GM12878 (cell line): Measurements from ENCODE around the gene ZNF616. TPM values are rescaled to one million over a fixed set of nuclear protein-coding genes. Genes with fewer than 3 reads are reported as not detected.

Experiments
- ATAC-seq: fragments of 200-7000 bp; cut with Tn5 transposase; 3 replicates; pipeline ENCODE4 v1.9.1; 2020; ENCODE audit warnings: mild to moderate bottlenecking, moderate library complexity
- BruUV-seq: library from RNA; stranded (reverse); fragments of 400-500 nt; replicated peaks from 2 replicates; lab custom pipeline; 2021; lab: Mats Ljungman, UMichigan
- CTCF ChIA-PET: fragments of 300-600 bp; sonication (Branson Sonifier 250); formaldehyde crosslinking; extraction: SDS; loops from one replicate; lab custom pipeline; 2021; ENCODE audit warnings: inconsistent platforms; lab: Yijun Ruan, JAX
- POLR2A ChIA-PET: fragments of 350-600 bp; formaldehyde crosslinking; extraction: SDS; loops from one replicate; lab custom pipeline; 2021; ENCODE audit warnings: inconsistent platforms; lab: Charles Lee
- RAD21 ChIA-PET: fragments of 300-600 bp; sonication (Branson Sonifier 250); formaldehyde crosslinking; loops from one replicate; lab custom pipeline; 2023; ENCODE audit warnings: antibody characterized with exemption; ENCODE audit not compliant: unreplicated experiment; lab: Charles Lee
- SMC1A ChIA-PET: fragments of 300-600 bp; sonication (Branson Sonifier 250); formaldehyde crosslinking; loops from one replicate; lab custom pipeline; 2023; ENCODE audit not compliant: unreplicated experiment, uncharacterized antibody; lab: Charles Lee
- DNase-seq: peaks from one replicate; pipeline ENCODE4 v3.0.0-alpha.2; 2011; ENCODE audit warnings: low read depth, low spot score
- FAIRE-seq: peaks from 3 replicates; lab custom pipeline; 2011; peaks lifted over from hg19 to GRCh38; lab: Jason Lieb, UNC
- H2AFZ ChIP-seq: 2 replicates; pipeline ENCODE4 v1.6.0; 2011; ENCODE audit warnings: low read depth, low read length, control low read depth; ENCODE audit not compliant: control insufficient read depth
- H3K27ac ChIP-seq: 2 replicates; pipeline ENCODE4 v1.5.1; 2011; ENCODE audit warnings: control low read depth; ENCODE audit not compliant: control insufficient read depth, insufficient read depth
- H3K27me3 ChIP-seq, 2 experiments: replicated peaks in 1 of 2; 2 replicates each; pipeline versions ENCODE4 v1.6.0 to v1.6.1; 2011; ENCODE audit warnings: low read length in 1 of 2; ENCODE audit not compliant: control insufficient read depth in 2 of 2, insufficient read depth in 2 of 2
- H3K36me3 ChIP-seq, 2 experiments: 2 replicates each; pipeline ENCODE4 v1.5.1; 2011; ENCODE audit warnings: low read length in 1 of 2; ENCODE audit not compliant: control insufficient read depth in 2 of 2, insufficient read depth in 2 of 2
- H3K4me1 ChIP-seq: 2 replicates; pipeline ENCODE4 v1.6.1; 2011; ENCODE audit warnings: mild to moderate bottlenecking, low read length, moderate library complexity, mixed read lengths; ENCODE audit not compliant: control insufficient read depth, insufficient read depth
- H3K4me2 ChIP-seq: 2 replicates; pipeline ENCODE4 v1.6.0; 2011; ENCODE audit warnings: control low read depth; ENCODE audit not compliant: control insufficient read depth, insufficient read depth
- H3K4me3 ChIP-seq: fragments of 200-600 bp; sonication (generic); 2 replicates; pipeline ENCODE4 v1.5.1; 2016
- H3K79me2 ChIP-seq: 2 replicates; pipeline ENCODE4 v1.6.0; 2011; ENCODE audit warnings: low read length; ENCODE audit not compliant: control insufficient read depth, insufficient read depth
- H3K9ac ChIP-seq: 2 replicates; pipeline ENCODE4 v1.8.0; 2011; ENCODE audit warnings: low read length, control low read depth, mixed read lengths; ENCODE audit not compliant: control insufficient read depth, insufficient read depth
- H3K9me3 ChIP-seq: replicated peaks from 3 replicates; pipeline ENCODE4 v1.5.1; 2011; ENCODE audit warnings: mild to moderate bottlenecking, low read length; ENCODE audit not compliant: control insufficient read depth, insufficient read depth
- H4K20me1 ChIP-seq: 2 replicates; pipeline ENCODE4 v1.6.0; 2011; ENCODE audit not compliant: control insufficient read depth, insufficient read depth
- EP300 ChIP-seq, 2 experiments: fragments of 150-350 bp in 1 of 2; IDR thresholded peaks; 2 replicates each; pipeline ENCODE4 v1.6.1; 2011 to 2012; ENCODE audit warnings: low read depth in 2 of 2, low read length in 2 of 2, borderline replicate concordance in 1 of 2, improper control_type of control experiment in 1 of 2, inconsistent platforms in 1 of 2; ENCODE audit not compliant: control insufficient read depth in 1 of 2
- FOXK2 ChIP-seq: fragments of 450-650 bp; IDR thresholded peaks from 2 replicates; pipeline ENCODE4 v1.6.1; 2017; ENCODE audit warnings: mild to moderate bottlenecking, moderate library complexity
- GABPA ChIP-seq: IDR thresholded peaks from 2 replicates; pipeline ENCODE4 v1.6.1; 2014; ENCODE audit warnings: antibody characterized with exemption, low read depth, mild to moderate bottlenecking, inconsistent platforms
- MEF2B ChIP-seq: fragments of 450-650 bp; IDR thresholded peaks from 2 replicates; pipeline ENCODE4 v1.6.1; 2018; ENCODE audit warnings: mild to moderate bottlenecking, moderate library complexity; ENCODE audit not compliant: partially characterized antibody, poor library complexity, severe bottlenecking
- NFIC ChIP-seq: IDR thresholded peaks from 2 replicates; pipeline ENCODE4 v1.6.1; 2012; ENCODE audit warnings: low read depth, mild to moderate bottlenecking, inconsistent platforms, low read length, moderate library complexity
- POLR2AphosphoS5 ChIP-seq: IDR thresholded peaks from 2 replicates; pipeline ENCODE4 v1.6.1; 2011; ENCODE audit warnings: mild to moderate bottlenecking, low read length, inconsistent platforms
- RB1 ChIP-seq: fragments of 450-650 bp; formaldehyde crosslinking; IDR thresholded peaks from 2 replicates; pipeline ENCODE4 v1.6.1; 2017; ENCODE audit warnings: mild to moderate bottlenecking, borderline replicate concordance
- RUNX3 ChIP-seq: IDR thresholded peaks from 2 replicates; pipeline ENCODE4 v1.6.1; 2012; ENCODE audit warnings: low read length, inconsistent platforms
- SIX5 ChIP-seq: IDR thresholded peaks from 2 replicates; pipeline ENCODE4 v1.6.1; 2011; ENCODE audit warnings: mild to moderate bottlenecking, low read depth, low read length, moderate library complexity; ENCODE audit not compliant: severe bottlenecking
- SMAD5 ChIP-seq: IDR thresholded peaks from 2 replicates; pipeline ENCODE4 v1.6.1; 2016; ENCODE audit warnings: antibody characterized with exemption, low read depth
- SMC3 ChIP-seq: IDR thresholded peaks from 2 replicates; pipeline ENCODE4 v1.6.1; 2011; ENCODE audit warnings: low read length, improper control_type of control experiment, borderline replicate concordance
- TCF12 ChIP-seq: IDR thresholded peaks from 2 replicates; pipeline ENCODE4 v1.6.1; 2011; ENCODE audit warnings: low read depth, mild to moderate bottlenecking, low read length
- WRNIP1 ChIP-seq: IDR thresholded peaks from 2 replicates; pipeline ENCODE4 v1.6.1; 2011; ENCODE audit warnings: low read depth, low read length, improper control_type of control experiment, borderline replicate concordance
- ZNF207 ChIP-seq: fragments of 450-650 bp; IDR thresholded peaks from 2 replicates; pipeline ENCODE4 v1.6.1; 2014; ENCODE audit warnings: antibody characterized with exemption, mild to moderate bottlenecking, borderline replicate concordance
- ZNF384 ChIP-seq: IDR thresholded peaks from 2 replicates; pipeline ENCODE4 v1.6.1; 2012; ENCODE audit warnings: low read depth, mild to moderate bottlenecking, low read length, improper control_type of control experiment, borderline replicate concordance
- WGBS: methylation state at CpG from one replicate; pipeline ENCODE4 v1.1.6; 2016; ENCODE audit warnings: low lambda C conversion rate; ENCODE audit not compliant: insufficient replicate concordance, insufficient coverage; ENCODE audit errors: missing lambda C conversion rate; 5-methylcytosine and 5-hydroxymethylcytosine counted together
- in situ Hi-C: fragments of 300-500 bp; cut with MboI; formaldehyde crosslinking; loops from 9 replicates; pipeline ENCODE4 v1.14.3; 2018; ENCODE audit warnings: mixed read lengths
- intact Hi-C: fragments of 100-400 bp; cut with micrococcal nuclease; formaldehyde crosslinking; loops from one replicate; pipeline ENCODE4 v1.14.2; 2022; ENCODE audit not compliant: unreplicated experiment
- polyA plus RNA-seq, 11 experiments: library from polyadenylated mRNA; depleted of rRNA in 4 of 11; unstranded in 6 of 11; stranded (reverse) in 5 of 11; fragments of >200 nt; fragmentation: Nextera tagmentation in 4 of 11; fragmentation: Illumina TruSeq in 1 of 11; extraction: Ambion mirVana in 4 of 11; extraction: Trizol in 1 of 11; gene quantifications; 1 replicate in 1 of 11; 2 replicates in 10 of 11; pipeline versions ENCODE4 v1.2.1 to v1.2.3, GENCODE V29; 2011 to 2016; ENCODE audit warnings: inconsistent platforms in 2 of 11, missing spikeins in 2 of 11, low read depth in 1 of 11
- total RNA-seq, 4 experiments: library from RNA; depleted of rRNA in 3 of 4; stranded (reverse); fragments of >200 nt in 3 of 4; fragmentation: Illumina TruSeq in 1 of 4; extraction: Trizol in 1 of 4; gene quantifications; 2 replicates each; pipeline versions ENCODE4 v1.2.1 to v1.2.3, GENCODE V29; 2013 to 2021
- TF ChIP-seq, protein P1 (sequence below): fragments of 450-650 bp; formaldehyde crosslinking; IDR thresholded peaks from 2 replicates; pipeline ENCODE4 v1.5.0; 2022; ENCODE audit warnings: mild to moderate bottlenecking, missing genetic modification characterization

ZNF616 gene
- total and polyA plus RNA-seq, 10 of the 15 experiments (the other 5 are each of a cell fraction or from before 2014, with no cell fraction given): 1.1 to 5.9 (median 3.8) TPM

DNA sequence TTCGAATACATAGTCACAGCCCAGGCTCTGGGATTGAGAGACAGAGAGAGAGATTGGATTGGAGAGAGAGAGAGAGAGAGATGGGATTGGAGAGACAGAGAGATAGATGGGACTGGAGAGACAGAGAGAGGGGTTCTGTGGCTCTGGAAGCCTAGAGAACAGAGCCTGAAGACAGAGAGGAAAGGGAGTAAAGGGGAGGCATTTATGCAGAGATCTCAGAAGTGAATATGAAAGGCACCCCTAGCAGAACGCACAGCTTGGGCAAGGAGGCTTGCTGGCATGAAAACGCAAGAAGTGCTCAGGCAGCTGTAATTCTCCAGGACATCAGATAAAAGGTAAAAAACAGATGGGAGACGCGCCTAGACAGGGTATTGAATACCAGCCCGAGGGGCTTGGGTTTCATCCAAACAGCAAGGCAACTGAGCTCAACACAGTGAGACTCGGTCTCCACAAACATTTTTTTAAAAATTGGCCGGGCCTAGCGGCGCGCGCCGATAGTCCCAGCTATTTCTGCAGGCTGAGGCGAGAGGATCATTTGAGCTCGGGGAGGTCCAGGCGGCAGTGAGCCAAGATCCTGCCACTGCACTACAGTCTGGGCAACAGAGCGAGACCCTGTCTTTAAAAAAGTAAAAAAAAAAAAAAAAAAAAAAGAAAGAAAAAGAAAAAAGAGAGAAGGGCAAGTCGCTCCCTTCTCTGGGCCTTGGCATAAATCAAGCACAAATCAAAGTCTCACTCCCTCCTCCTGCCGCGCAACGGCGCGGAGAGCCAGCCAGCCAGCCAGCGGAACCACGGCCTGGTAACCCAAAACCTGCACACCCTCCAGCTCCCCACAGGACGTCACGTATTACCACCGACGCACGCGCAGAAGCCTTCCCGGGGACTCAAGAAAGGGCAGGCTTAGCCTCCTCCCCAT lies 49.3 kb upstream of the ZNF616 start:
- DNase-seq (no peak), FAIRE-seq (no peak), ATAC-seq (peak; percentile 6; the same call in 2 of the 3 replicates)
- in situ Hi-C loops: no loop called here
- Histone ChIP-seq H3K27ac (peak overlapping the region; percentile 56), H3K4me1 (no peaks in the 10 kb centered on the region; the same call in 1 of the 2 replicates), H4K20me1 (peaks cover under 1% of the 10 kb centered on the region), H3K36me3 (peaks cover 0 to 8% of the 10 kb centered on the region in 2 experiments; a peak in 2 of 4 replicates), H3K4me2 (peak overlapping the region; percentile 75), H3K9ac (peak overlapping the region; percentile 74), H3K27me3 (no peaks in the 10 kb centered on the region), H2AFZ (peak overlapping the region; percentile 2), H3K9me3 (no peaks in the 10 kb centered on the region), H3K4me3 (peak overlapping the region; percentile 75), H3K79me2 (peaks cover 43% of the 10 kb centered on the region)
- BruUV-seq: TSS peak; percentile 97
- POLR2A ChIA-PET: interaction anchor here (0.5 to 1.5 kb wide), 11 partner anchors 11 to 618 kb away, joined by 3 to 10 read pairs (median 5); partner anchors contain the start of genes ZNF175, ZNF616 and ZNF836
- RAD21 ChIA-PET: interaction anchor here (0.6 to 1.8 kb wide), 10 partner anchors 11 to 593 kb away, joined by 3 to 8 read pairs (median 3); partner anchors contain the start of genes ZNF432, ZNF616 and ZNF836
- intact Hi-C loops: no loop called here
- CTCF ChIA-PET: interaction anchor here (0.7 to 2.3 kb wide), 4 partner anchors 17 to 1094 kb away, joined by 3 to 14 read pairs (median 9); partner anchors contain the start of genes ZNF616 and ZNF836
- 5% methylated on average over 32 of the region's 32 CpGs for WGBS
- SMC1A ChIA-PET: interaction anchor here (0.9 to 1.6 kb wide), 6 partner anchors 9 to 49 kb away, joined by 3 to 5 read pairs (median 4); partner anchors contain the start of genes ZNF616 and ZNF836
- TF ChIP-seq GABPA: no peak
- TF ChIP-seq RB1: no peak
- peak; percentile 14 to 28; a peak in 1 of 4 replicates for TF ChIP-seq EP300 (IDR thresholded peaks at IDR 0.05; ENCODE audit: borderline replicate concordance in 1 of 2, control insufficient read depth in 1 of 2, low read depth in 2 of 2, low read length in 2 of 2)
- TF ChIP-seq NFIC: no peak
- TF ChIP-seq MEF2B: no peak
- TF ChIP-seq ZNF207: no peak
- TF ChIP-seq SMC3: 0 out of 2 replicates have a peak, but pooled peaks have one; percentile 15
- 0 out of 2 replicates have a peak, but pooled peaks have one; percentile 46 for TF ChIP-seq TCF12
- TF ChIP-seq FOXK2: no peak
- TF ChIP-seq RUNX3: peak; percentile 42
- TF ChIP-seq SIX5: no peak
- peak; percentile 69 for TF ChIP-seq ZNF384
- no peak for TF ChIP-seq SMAD5
- TF ChIP-seq, protein P1, sequence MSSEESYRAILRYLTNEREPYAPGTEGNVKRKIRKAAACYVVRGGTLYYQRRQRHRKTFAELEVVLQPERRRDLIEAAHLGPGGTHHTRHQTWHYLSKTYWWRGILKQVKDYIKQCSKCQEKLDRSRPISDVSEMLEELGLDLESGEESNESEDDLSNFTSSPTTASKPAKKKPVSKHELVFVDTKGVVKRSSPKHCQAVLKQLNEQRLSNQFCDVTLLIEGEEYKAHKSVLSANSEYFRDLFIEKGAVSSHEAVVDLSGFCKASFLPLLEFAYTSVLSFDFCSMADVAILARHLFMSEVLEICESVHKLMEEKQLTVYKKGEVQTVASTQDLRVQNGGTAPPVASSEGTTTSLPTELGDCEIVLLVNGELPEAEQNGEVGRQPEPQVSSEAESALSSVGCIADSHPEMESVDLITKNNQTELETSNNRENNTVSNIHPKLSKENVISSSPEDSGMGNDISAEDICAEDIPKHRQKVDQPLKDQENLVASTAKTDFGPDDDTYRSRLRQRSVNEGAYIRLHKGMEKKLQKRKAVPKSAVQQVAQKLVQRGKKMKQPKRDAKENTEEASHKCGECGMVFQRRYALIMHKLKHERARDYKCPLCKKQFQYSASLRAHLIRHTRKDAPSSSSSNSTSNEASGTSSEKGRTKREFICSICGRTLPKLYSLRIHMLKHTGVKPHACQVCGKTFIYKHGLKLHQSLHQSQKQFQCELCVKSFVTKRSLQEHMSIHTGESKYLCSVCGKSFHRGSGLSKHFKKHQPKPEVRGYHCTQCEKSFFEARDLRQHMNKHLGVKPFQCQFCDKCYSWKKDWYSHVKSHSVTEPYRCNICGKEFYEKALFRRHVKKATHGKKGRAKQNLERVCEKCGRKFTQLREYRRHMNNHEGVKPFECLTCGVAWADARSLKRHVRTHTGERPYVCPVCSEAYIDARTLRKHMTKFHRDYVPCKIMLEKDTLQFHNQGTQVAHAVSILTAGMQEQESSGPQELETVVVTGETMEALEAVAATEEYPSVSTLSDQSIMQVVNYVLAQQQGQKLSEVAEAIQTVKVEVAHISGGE: no peak
- TF ChIP-seq WRNIP1: 0 out of 2 replicates have a peak, but pooled peaks have one; percentile 32
- TF ChIP-seq POLR2AphosphoS5: peak; percentile 68; the same call in 1 of the 2 replicates
